Liver (tissue), 9 donors: ENCODE measurements around the gene UIMC1. TPM values are rescaled to one million over a fixed set of nuclear protein-coding genes. Genes with fewer than 3 reads are reported as not detected.

Experiments
- DNase-seq: peaks from one replicate; pipeline ENCODE4 v3.0.0-alpha.2; 2017; ENCODE audit warnings: low spot score
- H3K27ac ChIP-seq, 2 donors: one replicate each; pipeline ENCODE4 v1.7.0; 2013; ENCODE audit warnings: inconsistent platforms in 2 of 2, low read length in 2 of 2, control low read depth in 1 of 2, low read depth in 1 of 2, mild to moderate bottlenecking in 1 of 2
- H3K27me3 ChIP-seq, 4 donors: one replicate each; pipeline versions ENCODE4 v1.6.1 to v1.7.0; 2013; ENCODE audit warnings: low read length in 3 of 4, inconsistent platforms in 1 of 4, mild to moderate bottlenecking in 1 of 4, moderate library complexity in 1 of 4; ENCODE audit not compliant: control insufficient read depth in 4 of 4, insufficient read depth in 4 of 4
- H3K36me3 ChIP-seq, 4 donors: one replicate each; pipeline versions ENCODE4 v1.6.1 to v1.7.0; 2013; ENCODE audit warnings: low read length in 3 of 4, mild to moderate bottlenecking in 3 of 4, low read depth in 1 of 4, moderate library complexity in 1 of 4; ENCODE audit not compliant: control insufficient read depth in 4 of 4, insufficient read depth in 3 of 4
- H3K4me1 ChIP-seq, 4 donors: one replicate each; pipeline versions ENCODE4 v1.6.1 to v1.7.0; 2013; ENCODE audit warnings: low read length in 3 of 4, mild to moderate bottlenecking in 3 of 4, moderate library complexity in 1 of 4; ENCODE audit not compliant: control insufficient read depth in 4 of 4, insufficient read depth in 4 of 4
- H3K4me3 ChIP-seq, 3 donors: one replicate each; pipeline versions ENCODE4 v1.6.1 to v1.7.0; 2013; ENCODE audit warnings: low read length in 3 of 3, control low read depth in 1 of 3, low read depth in 1 of 3, mild to moderate bottlenecking in 1 of 3
- H3K9ac ChIP-seq, 2 donors: one replicate each; pipeline ENCODE4 v1.7.0; 2013; ENCODE audit warnings: low read length in 2 of 2, mild to moderate bottlenecking in 2 of 2, moderate library complexity in 2 of 2, control low read depth in 1 of 2, low read depth in 1 of 2
- H3K9me3 ChIP-seq, 4 donors: one replicate each; pipeline versions ENCODE4 v1.6.1 to v1.7.0; 2013; ENCODE audit warnings: low read length in 3 of 4; ENCODE audit not compliant: control insufficient read depth in 4 of 4
- ATF3 ChIP-seq: IDR thresholded peaks from 2 replicates; pipeline ENCODE4 v1.6.1; 2016; ENCODE audit warnings: antibody characterized with exemption
- CTCF ChIP-seq: fragments of 150-350 bp; IDR thresholded peaks from 2 replicates; pipeline ENCODE4 v1.5.1; 2017; ENCODE audit warnings: improper control_type of control experiment, low read depth, low read length; ENCODE audit not compliant: missing input control
- EGR1 ChIP-seq, 2 donors: IDR thresholded peaks; 2 replicates each; pipeline ENCODE4 v1.6.1; 2016 to 2018; ENCODE audit warnings: antibody characterized with exemption in 2 of 2, low read depth in 2 of 2
- FOXA1 ChIP-seq: IDR thresholded peaks from 2 replicates; pipeline ENCODE4 v1.6.1; 2016; ENCODE audit warnings: antibody characterized with exemption
- FOXA2 ChIP-seq: IDR thresholded peaks from 2 replicates; pipeline ENCODE4 v1.6.1; 2016; ENCODE audit warnings: antibody characterized with exemption
- GABPA ChIP-seq, 2 donors: IDR thresholded peaks in 1 of 2; conservative IDR thresholded peaks in 1 of 2; 2 replicates each; pipeline ENCODE4 v1.6.1; 2016; ENCODE audit warnings: antibody characterized with exemption in 2 of 2, mild to moderate bottlenecking in 1 of 2, moderate library complexity in 1 of 2
- HNF4A ChIP-seq, 2 donors: conservative IDR thresholded peaks; 2 replicates each; pipeline ENCODE4 v1.6.1; 2016; ENCODE audit warnings: antibody characterized with exemption in 2 of 2, mild to moderate bottlenecking in 2 of 2
- HNF4G ChIP-seq: IDR thresholded peaks from 2 replicates; pipeline ENCODE4 v1.6.1; 2016; ENCODE audit warnings: antibody characterized with exemption
- JUND ChIP-seq, 2 donors: IDR thresholded peaks; 2 replicates each; pipeline ENCODE4 v1.6.1; 2016; ENCODE audit warnings: antibody characterized with exemption in 2 of 2
- NR2F2 ChIP-seq: IDR thresholded peaks from 2 replicates; pipeline ENCODE4 v1.6.1; 2016; ENCODE audit warnings: antibody characterized with exemption
- RAD21 ChIP-seq, 2 donors: IDR thresholded peaks; 2 replicates each; pipeline ENCODE4 v1.6.1; 2016; ENCODE audit warnings: antibody characterized with exemption in 2 of 2, mild to moderate bottlenecking in 2 of 2
- RXRA ChIP-seq, 2 donors: IDR thresholded peaks; 2 replicates each; pipeline ENCODE4 v1.6.1; 2017 to 2018; ENCODE audit warnings: antibody characterized with exemption in 2 of 2, mild to moderate bottlenecking in 1 of 2
- SP1 ChIP-seq: IDR thresholded peaks from 2 replicates; pipeline ENCODE4 v1.6.1; 2018; ENCODE audit warnings: antibody characterized with exemption, mild to moderate bottlenecking
- TAF1 ChIP-seq: conservative IDR thresholded peaks from 2 replicates; pipeline ENCODE4 v1.6.1; 2016; ENCODE audit warnings: antibody characterized with exemption, mild to moderate bottlenecking
- YY1 ChIP-seq: IDR thresholded peaks from 2 replicates; pipeline ENCODE4 v1.6.1; 2016; ENCODE audit warnings: antibody characterized with exemption, mild to moderate bottlenecking
- ZBTB33 ChIP-seq: IDR thresholded peaks from 2 replicates; pipeline ENCODE4 v1.6.1; 2016; ENCODE audit warnings: antibody characterized with exemption
- WGBS: extraction: QIAGEN DNeasy Blood & Tissue Kit; methylation state at CpG from one replicate; pipeline ENCODE4 v1.1.7; 2013; 5-methylcytosine and 5-hydroxymethylcytosine counted together
- polyA plus RNA-seq, 2 donors: library from polyadenylated mRNA; stranded (reverse) in 1 of 2; unstranded in 1 of 2; fragments of 200-250 nt in 1 of 2; fragments of >200 nt in 1 of 2; fragmentation: Nextera tagmentation in 1 of 2; extraction: Ambion mirVana in 1 of 2; gene quantifications; one replicate each; pipeline versions ENCODE4 v1.2.1 to v1.2.3, GENCODE V29; 2013 to 2015
- total RNA-seq, 2 donors: library from RNA; depleted of rRNA; stranded (reverse); fragments of >200 nt; gene quantifications; one replicate each; pipeline ENCODE4 v1.2.3, GENCODE V29; 2014
- TF ChIP-seq, protein P1 (sequence below): IDR thresholded peaks from 2 replicates; pipeline ENCODE4 v1.6.1; 2016; ENCODE audit warnings: antibody characterized with exemption, mild to moderate bottlenecking
- TF ChIP-seq, protein P2 (sequence below): IDR thresholded peaks from 2 replicates; pipeline ENCODE4 v1.6.1; 2016; ENCODE audit warnings: antibody characterized with exemption
- donor health status: healthy.
- donor health status: healthy.
- donor health status: healthy.
- donor health status: healthy.
- donor health status: healthy.

The UIMC1 gene
- total and polyA plus RNA-seq, 4 donors, result 5.9 to 26.0 (median 11.7) TPM

- Histone ChIP-seq H3K4me1 (peaks cover 0 to 6% (median 3%) of the 10 kb centered on the region in 4 donors), H3K36me3 (peaks cover 0 to 2% (median 0%) of the 10 kb centered on the region in 4 donors), H3K27me3 (no peaks in the 10 kb centered on the region), H3K4me3 (no peak overlapping the region), H3K9ac (no peak overlapping the region), H3K9me3 (no peaks in the 10 kb centered on the region), H3K27ac (no peak overlapping the region)
- 99% methylated on average over 5 of the region's 5 CpGs for WGBS
- no peak for DNase-seq
- TF ChIP-seq FOXA1, result no peak
Observed at GRCh38 chr5:176998828-176999227, 7.8 kb downstream of the UIMC1 start.

GRCh38 chr5:176996780-176997179 is 9.8 kb downstream of the UIMC1 start:
- no peaks in the 10 kb centered on the region for H3K36me3 ChIP-seq
- H3K27ac ChIP-seq, result no peak overlapping the region
- H3K4me3 ChIP-seq, result no peak overlapping the region
- H3K9me3 ChIP-seq, result no peaks in the 10 kb centered on the region
- no peak overlapping the region for H3K9ac ChIP-seq
- TF ChIP-seq, protein P1, sequence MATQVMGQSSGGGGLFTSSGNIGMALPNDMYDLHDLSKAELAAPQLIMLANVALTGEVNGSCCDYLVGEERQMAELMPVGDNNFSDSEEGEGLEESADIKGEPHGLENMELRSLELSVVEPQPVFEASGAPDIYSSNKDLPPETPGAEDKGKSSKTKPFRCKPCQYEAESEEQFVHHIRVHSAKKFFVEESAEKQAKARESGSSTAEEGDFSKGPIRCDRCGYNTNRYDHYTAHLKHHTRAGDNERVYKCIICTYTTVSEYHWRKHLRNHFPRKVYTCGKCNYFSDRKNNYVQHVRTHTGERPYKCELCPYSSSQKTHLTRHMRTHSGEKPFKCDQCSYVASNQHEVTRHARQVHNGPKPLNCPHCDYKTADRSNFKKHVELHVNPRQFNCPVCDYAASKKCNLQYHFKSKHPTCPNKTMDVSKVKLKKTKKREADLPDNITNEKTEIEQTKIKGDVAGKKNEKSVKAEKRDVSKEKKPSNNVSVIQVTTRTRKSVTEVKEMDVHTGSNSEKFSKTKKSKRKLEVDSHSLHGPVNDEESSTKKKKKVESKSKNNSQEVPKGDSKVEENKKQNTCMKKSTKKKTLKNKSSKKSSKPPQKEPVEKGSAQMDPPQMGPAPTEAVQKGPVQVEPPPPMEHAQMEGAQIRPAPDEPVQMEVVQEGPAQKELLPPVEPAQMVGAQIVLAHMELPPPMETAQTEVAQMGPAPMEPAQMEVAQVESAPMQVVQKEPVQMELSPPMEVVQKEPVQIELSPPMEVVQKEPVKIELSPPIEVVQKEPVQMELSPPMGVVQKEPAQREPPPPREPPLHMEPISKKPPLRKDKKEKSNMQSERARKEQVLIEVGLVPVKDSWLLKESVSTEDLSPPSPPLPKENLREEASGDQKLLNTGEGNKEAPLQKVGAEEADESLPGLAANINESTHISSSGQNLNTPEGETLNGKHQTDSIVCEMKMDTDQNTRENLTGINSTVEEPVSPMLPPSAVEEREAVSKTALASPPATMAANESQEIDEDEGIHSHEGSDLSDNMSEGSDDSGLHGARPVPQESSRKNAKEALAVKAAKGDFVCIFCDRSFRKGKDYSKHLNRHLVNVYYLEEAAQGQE, result no peak
- TF ChIP-seq FOXA1 (no peak), TAF1 (no peak), GABPA (IDR thresholded peaks at IDR 0.05 in 1 of 2, conservative IDR thresholded peaks at IDR 0.05 in 1 of 2) (no peak), RAD21 (IDR thresholded peaks at IDR 0.05) (no peak), ATF3 (no peak), RXRA (IDR thresholded peaks at IDR 0.05) (no peak), EGR1 (IDR thresholded peaks at IDR 0.05; ENCODE audit: low read depth in 2 of 2) (no peak), ZBTB33 (no peak), FOXA2 (no peak), HNF4G (no peak), NR2F2 (no peak), JUND (IDR thresholded peaks at IDR 0.05) (no peak), YY1 (no peak), SP1 (no peak), HNF4A (conservative IDR thresholded peaks at IDR 0.05) (no peak), CTCF (no peak)
- TF ChIP-seq, protein P2, sequence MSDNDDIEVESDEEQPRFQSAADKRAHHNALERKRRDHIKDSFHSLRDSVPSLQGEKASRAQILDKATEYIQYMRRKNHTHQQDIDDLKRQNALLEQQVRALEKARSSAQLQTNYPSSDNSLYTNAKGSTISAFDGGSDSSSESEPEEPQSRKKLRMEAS, result no peak
- DNase-seq, result no peak
- no peaks in the 10 kb centered on the region for H3K27me3 ChIP-seq
- H3K4me1 ChIP-seq, result peaks cover 0 to 6% (median 3%) of the 10 kb centered on the region in 4 donors
- 97% methylated on average over 5 of the region's 5 CpGs for WGBS
